HepG2 (cell line): ENCODE results near the gene SLC2A6. TPM values are rescaled to one million over a fixed set of nuclear protein-coding genes. Genes with fewer than 3 reads are reported as not detected.

Experiments used
- FOXP1 ChIP-seq, 2 experiments: fragments of 450-650 bp in 1 of 2; IDR thresholded peaks; 2 replicates each; pipeline ENCODE4 v1.6.1; 2017 to 2018; ENCODE audit warnings: antibody characterized with exemption in 1 of 2
- HDAC1 ChIP-seq: sonication (generic); formaldehyde crosslinking; IDR thresholded peaks from 2 replicates; pipeline ENCODE4 v1.5.1; 2020; ENCODE audit warnings: mild to moderate bottlenecking, missing genetic modification reagents
- ISX ChIP-seq: sonication (generic); formaldehyde crosslinking; conservative IDR thresholded peaks from 2 replicates; pipeline ENCODE4 v1.5.0; 2020; ENCODE audit warnings: missing genetic modification reagents
- MAZ ChIP-seq, 2 experiments: sonication (generic) in 1 of 2; formaldehyde crosslinking in 1 of 2; IDR thresholded peaks; 2 replicates each; pipeline versions ENCODE4 v1.5.0 to v1.6.1; 2012 to 2020; ENCODE audit warnings: low read depth in 2 of 2, mild to moderate bottlenecking in 2 of 2, borderline replicate concordance in 1 of 2, improper control_type of control experiment in 1 of 2, low read length in 1 of 2, missing genetic modification reagents in 1 of 2, moderate library complexity in 1 of 2
- NR3C1 ChIP-seq: sonication (generic); formaldehyde crosslinking; IDR thresholded peaks from 2 replicates; pipeline ENCODE4 v1.4.0; 2020; ENCODE audit warnings: missing genetic modification reagents
- PCBP1 ChIP-seq: fragments of 200-400 bp; formaldehyde crosslinking; IDR thresholded peaks from 2 replicates; pipeline ENCODE4 v1.6.1; 2017; ENCODE audit warnings: mild to moderate bottlenecking, low read depth, low read length, borderline replicate concordance
- POLR2AphosphoS2 ChIP-seq: IDR thresholded peaks from 2 replicates; pipeline ENCODE4 v1.6.1; 2011; ENCODE audit warnings: low read depth, low read length, improper control_type of control experiment
- SUZ12 ChIP-seq: fragments of 150-350 bp; IDR thresholded peaks from 2 replicates; pipeline ENCODE4 v1.6.1; 2014; ENCODE audit warnings: low read depth, low read length
- TBX3 ChIP-seq: fragments of 450-650 bp; IDR thresholded peaks from 2 replicates; pipeline ENCODE4 v1.6.1; 2017; ENCODE audit warnings: antibody characterized with exemption, mild to moderate bottlenecking, inconsistent platforms, borderline replicate concordance
- TCF7 ChIP-seq: sonication (generic); IDR thresholded peaks from 2 replicates; pipeline ENCODE4 v1.6.1; 2016; ENCODE audit warnings: antibody characterized with exemption, low read depth
- TCF7L2 ChIP-seq: IDR thresholded peaks from 2 replicates; pipeline ENCODE4 v1.6.1; 2011; ENCODE audit warnings: mild to moderate bottlenecking, low read depth, low read length, moderate library complexity
- THAP11 ChIP-seq: IDR thresholded peaks from 2 replicates; pipeline ENCODE4 v1.6.1; 2016; ENCODE audit warnings: missing biosample characterization, missing genetic modification reagents
- YEATS4 ChIP-seq: sonication (generic); formaldehyde crosslinking; IDR thresholded peaks from 2 replicates; pipeline ENCODE4 v1.4.0; 2020; ENCODE audit warnings: missing genetic modification reagents, borderline replicate concordance
- ZBTB7B ChIP-seq: sonication (generic); formaldehyde crosslinking; IDR thresholded peaks from 2 replicates; pipeline ENCODE4 v1.4.0; 2020; ENCODE audit warnings: missing genetic modification reagents
- ZNF576 ChIP-seq: sonication (generic); formaldehyde crosslinking; IDR thresholded peaks from 2 replicates; pipeline ENCODE4 v1.4.0; 2020; ENCODE audit warnings: mild to moderate bottlenecking, missing genetic modification reagents
- ZSCAN31 ChIP-seq: sonication (generic); formaldehyde crosslinking; IDR thresholded peaks from 2 replicates; pipeline ENCODE4 v1.5.0; 2020; ENCODE audit warnings: low read depth, mild to moderate bottlenecking, missing genetic modification reagents
- ZSCAN9 ChIP-seq: IDR thresholded peaks from 2 replicates; pipeline ENCODE4 v1.6.1; 2016; ENCODE audit warnings: borderline replicate concordance
- polyA plus RNA-seq, 8 experiments: library from polyadenylated mRNA; depleted of rRNA in 3 of 8; stranded (reverse) in 7 of 8; unstranded in 1 of 8; fragments of >200 nt; fragmentation: Illumina TruSeq in 4 of 8; extraction: Trizol in 4 of 8; gene quantifications; 2 replicates each; pipeline versions ENCODE4 v1.2.1 to v1.2.3, GENCODE V29; 2011 to 2016; ENCODE audit warnings: low read depth in 4 of 8, missing spikeins in 1 of 8, mixed read lengths in 1 of 8; ENCODE audit not compliant: insufficient read depth in 1 of 8
- total RNA-seq, 5 experiments: library from RNA; depleted of rRNA; stranded (reverse); fragments of >200 nt; fragmentation: Illumina TruSeq; extraction: Trizol; gene quantifications; 2 replicates each; pipeline ENCODE4 v1.2.3, GENCODE V29; 2016; ENCODE audit warnings: low read depth in 1 of 5
- TF ChIP-seq, protein P1 (sequence below): sonication (generic); formaldehyde crosslinking; IDR thresholded peaks from 2 replicates; pipeline ENCODE4 v1.4.0; 2020; ENCODE audit warnings: missing genetic modification reagents
- TF ChIP-seq, protein P2 (sequence below): IDR thresholded peaks from 2 replicates; pipeline ENCODE4 v1.6.1; 2016; ENCODE audit warnings: low read depth
- TF ChIP-seq, protein P3 (sequence below): sonication (generic); formaldehyde crosslinking; IDR thresholded peaks from 2 replicates; pipeline ENCODE4 v1.4.0; 2020; ENCODE audit warnings: missing genetic modification reagents
- TF ChIP-seq, protein P4 (sequence below): sonication (generic); formaldehyde crosslinking; conservative IDR thresholded peaks from 2 replicates; pipeline ENCODE4 v1.8.1; 2023; ENCODE audit warnings: missing genetic modification reagents

The SLC2A6 gene
- total and polyA plus RNA-seq, 2 of the 13 experiments (the other 11 are each of a cell fraction or from before 2014, with no cell fraction given) = 4.1 to 15.0 TPM

GRCh38 chr9:133428617-133429101, 50.2 kb downstream of the SLC2A6 start (continued):
- TF ChIP-seq, protein P1, sequence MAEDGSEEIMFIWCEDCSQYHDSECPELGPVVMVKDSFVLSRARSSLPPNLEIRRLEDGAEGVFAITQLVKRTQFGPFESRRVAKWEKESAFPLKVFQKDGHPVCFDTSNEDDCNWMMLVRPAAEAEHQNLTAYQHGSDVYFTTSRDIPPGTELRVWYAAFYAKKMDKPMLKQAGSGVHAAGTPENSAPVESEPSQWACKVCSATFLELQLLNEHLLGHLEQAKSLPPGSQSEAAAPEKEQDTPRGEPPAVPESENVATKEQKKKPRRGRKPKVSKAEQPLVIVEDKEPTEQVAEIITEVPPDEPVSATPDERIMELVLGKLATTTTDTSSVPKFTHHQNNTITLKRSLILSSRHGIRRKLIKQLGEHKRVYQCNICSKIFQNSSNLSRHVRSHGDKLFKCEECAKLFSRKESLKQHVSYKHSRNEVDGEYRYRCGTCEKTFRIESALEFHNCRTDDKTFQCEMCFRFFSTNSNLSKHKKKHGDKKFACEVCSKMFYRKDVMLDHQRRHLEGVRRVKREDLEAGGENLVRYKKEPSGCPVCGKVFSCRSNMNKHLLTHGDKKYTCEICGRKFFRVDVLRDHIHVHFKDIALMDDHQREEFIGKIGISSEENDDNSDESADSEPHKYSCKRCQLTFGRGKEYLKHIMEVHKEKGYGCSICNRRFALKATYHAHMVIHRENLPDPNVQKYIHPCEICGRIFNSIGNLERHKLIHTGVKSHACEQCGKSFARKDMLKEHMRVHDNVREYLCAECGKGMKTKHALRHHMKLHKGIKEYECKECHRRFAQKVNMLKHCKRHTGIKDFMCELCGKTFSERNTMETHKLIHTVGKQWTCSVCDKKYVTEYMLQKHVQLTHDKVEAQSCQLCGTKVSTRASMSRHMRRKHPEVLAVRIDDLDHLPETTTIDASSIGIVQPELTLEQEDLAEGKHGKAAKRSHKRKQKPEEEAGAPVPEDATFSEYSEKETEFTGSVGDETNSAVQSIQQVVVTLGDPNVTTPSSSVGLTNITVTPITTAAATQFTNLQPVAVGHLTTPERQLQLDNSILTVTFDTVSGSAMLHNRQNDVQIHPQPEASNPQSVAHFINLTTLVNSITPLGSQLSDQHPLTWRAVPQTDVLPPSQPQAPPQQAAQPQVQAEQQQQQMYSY = no peak
- TF ChIP-seq SUZ12 (no peak), MAZ (IDR thresholded peaks at IDR 0.05; ENCODE audit: borderline replicate concordance, low read depth, low read length) (no peak), MAZ (CRISPR knock-in tag; IDR thresholded peaks at IDR 0.05; ENCODE audit: low read depth) (peak; percentile 53; the same call in 1 of the 2 replicates), HDAC1 (no peak), PCBP1 (no peak), TCF7 (no peak), YEATS4 (CRISPR knock-in tag) (no peak), ZSCAN9 (no peak), ZSCAN31 (CRISPR knock-in tag) (peak; percentile 30; the same call in 1 of the 2 replicates), THAP11 (no peak), POLR2AphosphoS2 (no peak), ZBTB7B (peak; percentile 14; the same call in 1 of the 2 replicates), TCF7L2 (no peak), ISX (no peak), NR3C1 (CRISPR knock-in tag) (no peak), FOXP1 (IDR thresholded peaks at IDR 0.05) (no peak), FOXP1 (CRISPR knock-in tag; IDR thresholded peaks at IDR 0.05) (no peak), TBX3 (no peak), ZNF576 (CRISPR knock-in tag) (no peak)
- TF ChIP-seq, protein P2, sequence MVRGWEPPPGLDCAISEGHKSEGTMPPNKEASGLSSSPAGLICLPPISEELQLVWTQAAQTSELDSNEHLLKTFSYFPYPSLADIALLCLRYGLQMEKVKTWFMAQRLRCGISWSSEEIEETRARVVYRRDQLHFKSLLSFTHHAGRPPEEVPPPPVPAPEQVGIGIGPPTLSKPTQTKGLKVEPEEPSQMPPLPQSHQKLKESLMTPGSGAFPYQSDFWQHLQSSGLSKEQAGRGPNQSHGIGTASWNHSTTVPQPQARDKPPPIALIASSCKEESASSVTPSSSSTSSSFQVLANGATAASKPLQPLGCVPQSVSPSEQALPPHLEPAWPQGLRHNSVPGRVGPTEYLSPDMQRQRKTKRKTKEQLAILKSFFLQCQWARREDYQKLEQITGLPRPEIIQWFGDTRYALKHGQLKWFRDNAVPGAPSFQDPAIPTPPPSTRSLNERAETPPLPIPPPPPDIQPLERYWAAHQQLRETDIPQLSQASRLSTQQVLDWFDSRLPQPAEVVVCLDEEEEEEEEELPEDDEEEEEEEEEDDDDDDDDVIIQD (CRISPR knock-in tag) = no peak
- TF ChIP-seq, protein P3, sequence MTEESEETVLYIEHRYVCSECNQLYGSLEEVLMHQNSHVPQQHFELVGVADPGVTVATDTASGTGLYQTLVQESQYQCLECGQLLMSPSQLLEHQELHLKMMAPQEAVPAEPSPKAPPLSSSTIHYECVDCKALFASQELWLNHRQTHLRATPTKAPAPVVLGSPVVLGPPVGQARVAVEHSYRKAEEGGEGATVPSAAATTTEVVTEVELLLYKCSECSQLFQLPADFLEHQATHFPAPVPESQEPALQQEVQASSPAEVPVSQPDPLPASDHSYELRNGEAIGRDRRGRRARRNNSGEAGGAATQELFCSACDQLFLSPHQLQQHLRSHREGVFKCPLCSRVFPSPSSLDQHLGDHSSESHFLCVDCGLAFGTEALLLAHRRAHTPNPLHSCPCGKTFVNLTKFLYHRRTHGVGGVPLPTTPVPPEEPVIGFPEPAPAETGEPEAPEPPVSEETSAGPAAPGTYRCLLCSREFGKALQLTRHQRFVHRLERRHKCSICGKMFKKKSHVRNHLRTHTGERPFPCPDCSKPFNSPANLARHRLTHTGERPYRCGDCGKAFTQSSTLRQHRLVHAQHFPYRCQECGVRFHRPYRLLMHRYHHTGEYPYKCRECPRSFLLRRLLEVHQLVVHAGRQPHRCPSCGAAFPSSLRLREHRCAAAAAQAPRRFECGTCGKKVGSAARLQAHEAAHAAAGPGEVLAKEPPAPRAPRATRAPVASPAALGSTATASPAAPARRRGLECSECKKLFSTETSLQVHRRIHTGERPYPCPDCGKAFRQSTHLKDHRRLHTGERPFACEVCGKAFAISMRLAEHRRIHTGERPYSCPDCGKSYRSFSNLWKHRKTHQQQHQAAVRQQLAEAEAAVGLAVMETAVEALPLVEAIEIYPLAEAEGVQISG (CRISPR knock-in tag) = peak; percentile 26; the same call in 1 of the 2 replicates
- TF ChIP-seq, protein P4, sequence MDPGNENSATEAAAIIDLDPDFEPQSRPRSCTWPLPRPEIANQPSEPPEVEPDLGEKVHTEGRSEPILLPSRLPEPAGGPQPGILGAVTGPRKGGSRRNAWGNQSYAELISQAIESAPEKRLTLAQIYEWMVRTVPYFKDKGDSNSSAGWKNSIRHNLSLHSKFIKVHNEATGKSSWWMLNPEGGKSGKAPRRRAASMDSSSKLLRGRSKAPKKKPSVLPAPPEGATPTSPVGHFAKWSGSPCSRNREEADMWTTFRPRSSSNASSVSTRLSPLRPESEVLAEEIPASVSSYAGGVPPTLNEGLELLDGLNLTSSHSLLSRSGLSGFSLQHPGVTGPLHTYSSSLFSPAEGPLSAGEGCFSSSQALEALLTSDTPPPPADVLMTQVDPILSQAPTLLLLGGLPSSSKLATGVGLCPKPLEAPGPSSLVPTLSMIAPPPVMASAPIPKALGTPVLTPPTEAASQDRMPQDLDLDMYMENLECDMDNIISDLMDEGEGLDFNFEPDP (CRISPR knock-in tag) = no peak
